Measurements from ENCODE around the gene MOV10. TPM values are rescaled to one million over a fixed set of nuclear protein-coding genes. Genes with fewer than 3 reads are reported as not detected.

Gene MOV10
- total and polyA plus RNA-seq, 2 of the 8 experiments (the other 6 are each of a cell fraction or from before 2014, with no cell fraction given): 57.3 to 109 TPM

DNA sequence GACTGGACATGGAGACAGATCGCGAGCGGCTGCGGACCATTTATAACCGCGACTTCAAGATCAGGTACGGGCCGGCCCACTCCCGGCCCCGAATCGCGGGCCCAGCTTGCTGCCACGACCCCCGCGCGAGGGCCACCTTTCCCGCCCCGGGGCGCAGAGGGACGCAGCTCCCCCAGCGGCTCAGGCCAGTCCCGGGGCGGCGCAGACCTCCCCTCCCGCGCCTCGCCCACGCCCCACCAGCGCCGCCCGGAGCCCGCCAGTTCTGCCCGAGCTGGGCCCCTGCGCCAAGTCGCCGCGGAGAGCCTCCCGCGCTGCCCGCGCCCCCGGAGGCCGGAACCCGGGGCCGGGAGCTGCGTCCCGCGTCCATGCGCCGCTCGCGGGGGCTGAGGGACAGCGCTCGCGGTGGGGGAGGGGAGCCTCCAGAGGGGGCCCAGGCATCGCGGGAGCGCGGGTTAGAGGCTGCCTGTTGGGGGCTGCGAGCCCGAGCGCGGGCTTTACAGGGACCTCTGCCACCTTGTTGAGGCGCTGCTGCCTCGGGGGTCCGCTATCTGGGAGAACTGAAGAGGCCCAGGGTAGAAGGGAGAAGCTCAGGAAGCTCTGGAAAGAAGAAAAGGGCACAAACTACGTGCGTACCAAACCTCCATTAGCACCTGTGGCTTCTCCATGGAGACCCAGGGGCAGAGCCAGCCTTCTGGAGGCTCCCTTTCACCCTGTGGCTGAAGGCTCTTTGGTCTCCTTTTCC is 698 bp downstream of the MOV10 start (continued):
- no peak for TF ChIP-seq HDAC6 (IDR thresholded peaks at IDR 0.05; ENCODE audit: low read depth, low read length)
- TF ChIP-seq ASH2L (IDR thresholded peaks at IDR 0.05; ENCODE audit: low read length): peak; percentile 7
- no peak for TF ChIP-seq SP2 (IDR thresholded peaks at IDR 0.05; ENCODE audit: low read length)
- TF ChIP-seq BCL11A (IDR thresholded peaks at IDR 0.05; ENCODE audit: low read depth in 2 of 2, low read length in 2 of 2): no peak
- TF ChIP-seq MAFK (IDR thresholded peaks at IDR 0.05; ENCODE audit: low read depth, low read length): no peak
- no peak for TF ChIP-seq POU5F1 (IDR thresholded peaks at IDR 0.05; ENCODE audit: low read depth, low read length)
- TF ChIP-seq SIRT6 (IDR thresholded peaks at IDR 0.05; ENCODE audit: low read length): no peak
- TF ChIP-seq TEAD4 (IDR thresholded peaks at IDR 0.05; ENCODE audit: low read depth, low read length): no peak
- peak; percentile 55 for TF ChIP-seq TAF1 (IDR thresholded peaks at IDR 0.05; ENCODE audit: low read depth, low read length)
- no peak for TF ChIP-seq RFX5 (IDR thresholded peaks at IDR 0.05; ENCODE audit: borderline replicate concordance, low read depth, low read length)
- no peak for TF ChIP-seq NANOG (IDR thresholded peaks at IDR 0.05; ENCODE audit: insufficient read depth, low read depth, low read length, poor library complexity, severe bottlenecking)
- no peak for TF ChIP-seq KDM5A (IDR thresholded peaks at IDR 0.05; ENCODE audit: low read length)
- TF ChIP-seq CBX5 (IDR thresholded peaks at IDR 0.05; ENCODE audit: low read depth, low read length): no peak
- TF ChIP-seq SAP30 (IDR thresholded peaks at IDR 0.05; ENCODE audit: insufficient read depth, insufficient replicate concordance, low read length): no peak
- TF ChIP-seq PHF8 (conservative IDR thresholded peaks at IDR 0.05; ENCODE audit: low read depth, low read length): peak; percentile 42; the same call in 1 of the 2 replicates
- 0 out of 2 replicates have a peak, but pooled peaks have one; percentile 43 for TF ChIP-seq GTF2F1 (IDR thresholded peaks at IDR 0.05; ENCODE audit: borderline replicate concordance, low read depth, low read length)
- 0 out of 2 replicates have a peak, but pooled peaks have one; percentile 39 for TF ChIP-seq GABPA (IDR thresholded peaks at IDR 0.05; ENCODE audit: borderline replicate concordance, insufficient read depth, low read length)
- no peak for TF ChIP-seq RXRA (IDR thresholded peaks at IDR 0.05; ENCODE audit: insufficient read depth, low read depth, low read length)
- TF ChIP-seq TCF12 (IDR thresholded peaks at IDR 0.05; ENCODE audit: low read depth, low read length): 0 out of 2 replicates have a peak, but pooled peaks have one; percentile 39
- TF ChIP-seq, protein P1, sequence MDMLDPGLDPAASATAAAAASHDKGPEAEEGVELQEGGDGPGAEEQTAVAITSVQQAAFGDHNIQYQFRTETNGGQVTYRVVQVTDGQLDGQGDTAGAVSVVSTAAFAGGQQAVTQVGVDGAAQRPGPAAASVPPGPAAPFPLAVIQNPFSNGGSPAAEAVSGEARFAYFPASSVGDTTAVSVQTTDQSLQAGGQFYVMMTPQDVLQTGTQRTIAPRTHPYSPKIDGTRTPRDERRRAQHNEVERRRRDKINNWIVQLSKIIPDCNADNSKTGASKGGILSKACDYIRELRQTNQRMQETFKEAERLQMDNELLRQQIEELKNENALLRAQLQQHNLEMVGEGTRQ (IDR thresholded peaks at IDR 0.05; ENCODE audit: low read length): no peak
- TF ChIP-seq BRCA1 (IDR thresholded peaks at IDR 0.05; ENCODE audit: low read depth, low read length): no peak
- TF ChIP-seq TAF7 (optimal IDR thresholded peaks at IDR 0.05; ENCODE audit: borderline replicate concordance, low read depth, low read length): peak; percentile 63
- no peak for TF ChIP-seq YY1 (IDR thresholded peaks at IDR 0.05; ENCODE audit: low read depth, low read length)
- TF ChIP-seq RNF2 (IDR thresholded peaks at IDR 0.05; ENCODE audit: borderline replicate concordance, low read depth, low read length, missing control alignments, poor library complexity, severe bottlenecking): no peak
